NCI-H1105 (cell line): ENCODE measurements around the gene RBM20.
A peak's percentile ranks its signal among the peaks of the same experiment; 100 is the strongest.

Experiments used
- DNase-seq: peaks from one replicate; lab custom pipeline; 2025; lab: John Stamatoyannopoulos, UW

Gene RBM20

GRCh38 chr10:110789604-110790433, 145.7 kb downstream of the RBM20 start:
- no peak for DNase-seq

- DNase-seq: no peak
Observed at GRCh38 chr10:110790913-110791506, 146.9 kb downstream of the RBM20 start.

GRCh38 chr10:110791541-110792073, 147.5 kb downstream of the RBM20 start:
- no peak for DNase-seq

GRCh38 chr10:110792476-110793125, 148.5 kb downstream of the RBM20 start:
- no peak for DNase-seq

- no peak for DNase-seq
Observed at GRCh38 chr10:110793128-110793812, 149.1 kb downstream of the RBM20 start.

- DNase-seq: no peak
Observed at GRCh38 chr10:110793886-110794285, 149.8 kb downstream of the RBM20 start.

- DNase-seq: peak; percentile 38
Observed at GRCh38 chr10:110794808-110795207, 150.7 kb downstream of the RBM20 start.

- DNase-seq: no peak
Observed at GRCh38 chr10:110797416-110797815, 153.3 kb downstream of the RBM20 start.

- no peak for DNase-seq
Observed at GRCh38 chr10:110798340-110798739, 154.2 kb downstream of the RBM20 start.

GRCh38 chr10:110802090-110802489, 158.0 kb downstream of the RBM20 start:
- no peak for DNase-seq

- peak; percentile 60 for DNase-seq
Observed at GRCh38 chr10:110802551-110803238, 158.6 kb downstream of the RBM20 start.

GRCh38 chr10:110803239-110803749, 159.2 kb downstream of the RBM20 start:
- DNase-seq: no peak

GRCh38 chr10:110803830-110804338, 159.7 kb downstream of the RBM20 start:
- no peak for DNase-seq

GRCh38 chr10:110804376-110804775, 160.2 kb downstream of the RBM20 start:
- DNase-seq: no peak

GRCh38 chr10:110805292-110805691, 161.2 kb downstream of the RBM20 start:
- no peak for DNase-seq

GRCh38 chr10:110806335-110806734, 162.2 kb downstream of the RBM20 start:
- no peak for DNase-seq

GRCh38 chr10:110808123-110808522, 164.0 kb downstream of the RBM20 start:
- DNase-seq: no peak

GRCh38 chr10:110808615-110809014, 164.5 kb downstream of the RBM20 start:
- no peak for DNase-seq

- no peak for DNase-seq
Observed at GRCh38 chr10:110810625-110811024, 166.5 kb downstream of the RBM20 start.

GRCh38 chr10:110811791-110812581, 167.8 kb downstream of the RBM20 start:
- no peak for DNase-seq
